ENCODE results near the gene ATOH8. TPM values are rescaled to one million over a fixed set of nuclear protein-coding genes. Genes with fewer than 3 reads are reported as not detected.

ATOH8 gene
- total and polyA plus RNA-seq, 2 donors (not counting 3 experiments of a cell fraction or from before 2014, with no cell fraction given), result 10.3 to 12.8 TPM

GRCh38 chr2:85717308-85718008 is 36.3 kb upstream of the ATOH8 start:
- H3K9ac ChIP-seq (replicated peaks; ENCODE audit: extremely low read depth, insufficient read depth, low read length), result no peak overlapping the region
- intact Hi-C loops (cut with micrococcal nuclease) (no loop called here), dilution Hi-C loops (cut with MboI; ENCODE audit: extremely low pct_ligation_motif_present, low sequenced_read_pairs) (loop anchor here (25.0 kb wide), 1 partner anchor 95 kb away; no protein-coding TSS in a partner anchor)
- no peak overlapping the region for H3K4me2 ChIP-seq (ENCODE audit: insufficient read depth, low read length)
- H3K9me3 ChIP-seq (replicated peaks; ENCODE audit: control insufficient read depth, insufficient read depth, low read length), result no peaks in the 10 kb centered on the region
- no peaks in the 10 kb centered on the region for H3K9me1 ChIP-seq (replicated peaks; ENCODE audit: control insufficient read depth, extremely low read depth, insufficient read depth, low read length)
- POLR2A ChIA-PET, result no interaction called here
- H3K27me3 ChIP-seq (ENCODE audit: control insufficient read depth in 2 of 2, insufficient read depth in 2 of 2, low read length in 2 of 2), result peaks cover 2 to 5% of the 10 kb centered on the region in 2 experiments
- CTCF ChIA-PET, result interaction anchor here (1.1 to 4.0 kb wide), 6 partner anchors 8 to 96 kb away, joined by 3 to 27 read pairs (median 5); no protein-coding TSS in a partner anchor
- FAIRE-seq, result no peak
- DNase-seq (ENCODE audit: low read depth, low spot score), result no peak
- no peaks in the 10 kb centered on the region for H3K36me3 ChIP-seq (ENCODE audit: control insufficient read depth in 2 of 2, extremely low read depth in 1 of 2, insufficient read depth in 2 of 2, low read length in 2 of 2)
- no TSS peak for BruUV-seq (replicated peaks)
- H3K4me3 ChIP-seq (replicated peaks in 1 of 3; ENCODE audit: insufficient read depth in 1 of 3, low read depth in 1 of 3, low read length in 3 of 3), result no peak overlapping the region
- H3K27ac ChIP-seq (ENCODE audit: insufficient read depth, low read depth, low read length), result no peak overlapping the region
- H4K20me1 ChIP-seq (replicated peaks; ENCODE audit: control insufficient read depth, extremely low read depth, insufficient read depth, low read length), result no peaks in the 10 kb centered on the region
- TF ChIP-seq MYC (IDR thresholded peaks at IDR 0.05; ENCODE audit: low read depth, low read length) (no peak), POLR2AphosphoS5 (IDR thresholded peaks at IDR 0.05; ENCODE audit: insufficient read depth, low read depth, low read length) (no peak), EZH2 (IDR thresholded peaks at IDR 0.05; ENCODE audit: borderline replicate concordance, low read depth, low read length, severe bottlenecking) (no peak), GATA2 (IDR thresholded peaks at IDR 0.05; ENCODE audit: insufficient read depth, insufficient read length, low read depth, low read length) (no peak), FOS (IDR thresholded peaks at IDR 0.05; ENCODE audit: borderline replicate concordance, insufficient read depth, low read length) (no peak), JUN (IDR thresholded peaks at IDR 0.05; ENCODE audit: borderline replicate concordance, insufficient read depth, insufficient read length, low read depth) (no peak), POLR2A (IDR thresholded peaks at IDR 0.05; ENCODE audit: low read depth, low read length) (no peak)
- TF ChIP-seq, protein P1, sequence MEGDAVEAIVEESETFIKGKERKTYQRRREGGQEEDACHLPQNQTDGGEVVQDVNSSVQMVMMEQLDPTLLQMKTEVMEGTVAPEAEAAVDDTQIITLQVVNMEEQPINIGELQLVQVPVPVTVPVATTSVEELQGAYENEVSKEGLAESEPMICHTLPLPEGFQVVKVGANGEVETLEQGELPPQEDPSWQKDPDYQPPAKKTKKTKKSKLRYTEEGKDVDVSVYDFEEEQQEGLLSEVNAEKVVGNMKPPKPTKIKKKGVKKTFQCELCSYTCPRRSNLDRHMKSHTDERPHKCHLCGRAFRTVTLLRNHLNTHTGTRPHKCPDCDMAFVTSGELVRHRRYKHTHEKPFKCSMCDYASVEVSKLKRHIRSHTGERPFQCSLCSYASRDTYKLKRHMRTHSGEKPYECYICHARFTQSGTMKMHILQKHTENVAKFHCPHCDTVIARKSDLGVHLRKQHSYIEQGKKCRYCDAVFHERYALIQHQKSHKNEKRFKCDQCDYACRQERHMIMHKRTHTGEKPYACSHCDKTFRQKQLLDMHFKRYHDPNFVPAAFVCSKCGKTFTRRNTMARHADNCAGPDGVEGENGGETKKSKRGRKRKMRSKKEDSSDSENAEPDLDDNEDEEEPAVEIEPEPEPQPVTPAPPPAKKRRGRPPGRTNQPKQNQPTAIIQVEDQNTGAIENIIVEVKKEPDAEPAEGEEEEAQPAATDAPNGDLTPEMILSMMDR (IDR thresholded peaks at IDR 0.05; ENCODE audit: extremely low read depth in 1 of 2, insufficient read depth in 1 of 2, low read depth in 1 of 2, low read length in 2 of 2), result no peak
- TF ChIP-seq, protein P2, sequence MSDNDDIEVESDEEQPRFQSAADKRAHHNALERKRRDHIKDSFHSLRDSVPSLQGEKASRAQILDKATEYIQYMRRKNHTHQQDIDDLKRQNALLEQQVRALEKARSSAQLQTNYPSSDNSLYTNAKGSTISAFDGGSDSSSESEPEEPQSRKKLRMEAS (IDR thresholded peaks at IDR 0.05; ENCODE audit: insufficient read depth, insufficient read length), result no peak
- H3K79me2 ChIP-seq (ENCODE audit: control insufficient read depth, insufficient read depth, low read length), result no peaks in the 10 kb centered on the region
- H3K4me1 ChIP-seq (ENCODE audit: control insufficient read depth, extremely low read depth, insufficient read depth, low read length), result no peaks in the 10 kb centered on the region
- no peak overlapping the region for H2AFZ ChIP-seq (ENCODE audit: low read depth, low read length)

Measured in endothelial cell of umbilical vein (primary cell).